ENCODE results near the gene EFNA1. TPM values are rescaled to one million over a fixed set of nuclear protein-coding genes. Genes with fewer than 3 reads are reported as not detected.
A peak's percentile ranks its signal among the peaks of the same experiment; 100 is the strongest.
"Not testable (repeated sequence)": the region's sequence is repeated elsewhere in the genome, so short reads cannot be mapped to it uniquely, and the experiment has no call there.

The EFNA1 gene
- total and polyA plus RNA-seq, 2 of the 8 experiments (the other 6 are each of a cell fraction or from before 2014, with no cell fraction given): 4.9 to 14.6 TPM

DNA sequence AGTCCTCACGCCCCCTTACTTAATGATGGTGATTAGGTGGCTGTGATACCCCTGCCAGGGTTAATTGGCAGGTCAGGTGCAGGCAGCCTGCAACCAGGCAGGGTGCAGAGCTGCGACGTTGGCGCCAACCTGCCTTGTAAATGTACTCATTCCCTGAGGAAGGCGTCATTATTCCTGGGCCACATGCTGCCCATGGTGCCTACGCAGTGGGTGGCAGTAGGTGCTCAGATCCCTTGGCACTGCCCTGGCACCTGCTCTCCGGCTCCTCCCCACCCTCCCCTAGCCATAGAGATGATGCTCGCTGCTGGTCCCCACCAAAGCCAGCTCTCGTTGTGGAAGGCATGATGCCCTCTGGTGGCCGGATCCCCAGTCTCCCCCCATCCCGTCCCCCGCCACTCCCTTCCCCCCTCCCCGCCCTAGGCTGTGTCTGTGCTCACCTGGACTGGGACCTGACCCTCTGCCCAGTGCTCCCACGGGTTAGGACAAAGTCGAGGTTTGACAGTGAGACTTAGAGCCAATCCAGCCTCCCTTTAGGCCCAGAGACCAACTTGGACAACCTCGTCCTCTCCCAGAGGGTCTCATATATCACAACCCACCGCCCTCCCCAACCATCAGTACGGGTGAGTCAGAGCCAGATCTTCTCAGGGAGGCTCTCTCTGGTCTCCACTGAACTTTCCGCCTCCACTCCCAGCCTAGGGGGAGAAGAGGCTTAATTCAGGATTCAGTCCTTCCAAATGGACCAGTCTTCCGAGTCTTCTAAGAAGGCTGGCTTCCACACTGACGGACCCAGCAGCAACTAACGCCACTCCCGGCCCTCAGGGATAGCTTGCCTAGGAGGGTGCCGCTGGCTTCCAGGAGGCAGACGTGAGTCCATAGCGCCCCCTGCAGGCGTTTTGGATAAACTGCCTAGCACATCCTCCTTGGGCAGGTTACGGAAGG is 39.8 kb downstream of the EFNA1 start (continued):
- TF ChIP-seq ZNF274 (IDR thresholded peaks at IDR 0.05; ENCODE audit: borderline replicate concordance, extremely low read depth, low read length): no peak

DNA sequence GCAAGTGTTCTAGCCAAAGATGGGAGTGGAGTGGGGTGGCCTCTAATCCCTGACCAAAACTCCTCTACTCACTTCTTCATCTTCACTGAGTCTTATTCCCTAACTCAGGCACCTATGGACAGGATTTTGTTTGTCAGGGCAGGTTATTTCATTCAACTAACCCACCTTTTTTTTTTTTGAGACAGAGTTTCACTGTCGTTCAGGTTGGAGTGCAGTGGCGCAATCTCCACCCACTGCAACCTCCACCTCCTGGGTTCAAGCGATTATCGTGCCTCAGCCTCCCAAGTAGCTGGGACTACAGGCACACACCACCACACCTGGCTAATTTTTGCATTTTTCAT is 40.4 kb downstream of the EFNA1 start:
- H3K4me3 ChIP-seq (ENCODE audit: extremely low read depth in 1 of 4, insufficient read depth in 2 of 4, low read depth in 3 of 4, low read length in 4 of 4): peak overlapping the region in 1 of 4 experiments; percentile 71; a peak in 2 of 8 replicates
- CTCF ChIA-PET (ENCODE audit: partially characterized antibody): interaction anchor here (0.6 to 12.4 kb wide), 31 partner anchors 9 to 223 kb away, joined by 3 to 215 read pairs (median 4); partner anchors contain the start of genes DPM3, EFNA1, EFNA4 and FLAD1
- not testable (repeated sequence) for H4K91ac ChIP-seq (replicated peaks; ENCODE audit: insufficient read length, low read length); H3K4ac ChIP-seq (replicated peaks; ENCODE audit: insufficient read length, low read depth, low read length); H3K9ac ChIP-seq (replicated peaks in 1 of 4; ENCODE audit: extremely low read depth in 1 of 4, low read depth in 3 of 4, low read length in 3 of 4); H3K18ac ChIP-seq (ENCODE audit: extremely low read depth, low read length); H3K14ac ChIP-seq (ENCODE audit: insufficient read length); DNase-seq (ENCODE audit: low read depth in 1 of 2, low spot score in 2 of 2); H4K5ac ChIP-seq (ENCODE audit: insufficient read length, low read depth, low read length); FAIRE-seq; H3K79me1 ChIP-seq (ENCODE audit: low read depth, low read length); H2AFZ ChIP-seq (ENCODE audit: low read length); H2BK5ac ChIP-seq (ENCODE audit: low read depth, low read length); H2BK120ac ChIP-seq (replicated peaks; ENCODE audit: low read depth, low read length); H3K27me3 ChIP-seq (replicated peaks in 1 of 4; ENCODE audit: control insufficient read depth in 3 of 4, extremely low read depth in 1 of 4, insufficient read depth in 3 of 4, low read length in 3 of 4); H4K8ac ChIP-seq (ENCODE audit: extremely low read depth, insufficient read depth, low read length); H3K56ac ChIP-seq (replicated peaks; ENCODE audit: insufficient read length, low read depth, low read length); H3K27ac ChIP-seq (ENCODE audit: low read depth, low read length); H2BK20ac ChIP-seq (ENCODE audit: low read length); H2BK15ac ChIP-seq (ENCODE audit: low read length); H3K9me3 ChIP-seq (ENCODE audit: insufficient read depth in 2 of 2, low read depth in 1 of 2, low read length in 1 of 2); H3K23ac ChIP-seq (ENCODE audit: insufficient read length); H2AK5ac ChIP-seq (ENCODE audit: low read depth, low read length); H4K20me1 ChIP-seq (replicated peaks in 1 of 2; ENCODE audit: control insufficient read depth in 1 of 2, insufficient read depth in 2 of 2, low read length in 2 of 2); H3K36me3 ChIP-seq (ENCODE audit: control insufficient read depth in 2 of 4, insufficient read depth in 4 of 4, low read length in 3 of 4); H2BK12ac ChIP-seq (ENCODE audit: low read depth, low read length)
- H3K4me2 ChIP-seq (ENCODE audit: insufficient read depth in 1 of 2, low read depth in 2 of 2, low read length in 2 of 2): peak overlapping the region in 1 of 2 experiments; percentile 63; a peak in 2 of 4 replicates
- POLR2A ChIA-PET (ENCODE audit: partially characterized antibody): interaction anchor here (0.6 to 3.0 kb wide), 9 partner anchors 16 to 154 kb away, joined by 3 to 24 read pairs (median 7); no protein-coding TSS in a partner anchor
- 81% methylated on average over 4 of the region's 4 CpGs; no CpG with 5 or more reads in 1 of the 2 experiments for WGBS, 2 experiments (ENCODE audit: extremely low coverage in 1 of 2, insufficient coverage in 1 of 2, insufficient read length in 1 of 2, insufficient replicate concordance in 2 of 2, low coverage in 1 of 2, low lambda C conversion rate in 2 of 2, missing lambda C conversion rate in 1 of 2)
- H3K79me2 ChIP-seq (ENCODE audit: control insufficient read depth in 1 of 2, insufficient read depth in 2 of 2, low read length in 2 of 2): peaks cover 0 to 12% of the 10 kb centered on the region in 2 experiments; a peak in 2 of 4 replicates
- H3K4me1 ChIP-seq (replicated peaks in 1 of 4; ENCODE audit: control insufficient read depth in 3 of 4, insufficient read depth in 4 of 4, low read length in 3 of 4): peaks cover 5 to 19% (median 13%) of the 10 kb centered on the region in 4 experiments
- peaks cover 11% of the 10 kb centered on the region for H3K23me2 ChIP-seq (ENCODE audit: low read depth, low read length)

Data from H1 (cell line).